GM21576 (cell line): ENCODE results near the gene SAG.
"Not testable (repeated sequence)": the region's sequence is repeated elsewhere in the genome, so short reads cannot be mapped to it uniquely, and the experiment has no call there.

ENCODE experiments used
- ATAC-seq: cut with Tn5 transposase; IDR thresholded peaks from one replicate; pipeline ENCODE4 v1.9.1; 2021; ENCODE audit warnings: mild to moderate bottlenecking, moderate library complexity; ENCODE audit not compliant: unreplicated experiment

SAG gene

GRCh38 chr2:233328922-233329321 lies 21.3 kb downstream of the SAG start:
- ATAC-seq: no peak

GRCh38 chr2:233329489-233330135 lies 22.0 kb downstream of the SAG start:
- ATAC-seq: no peak

- peak; percentile 89 for ATAC-seq
Measured at GRCh38 chr2:233331536-233331935, 23.9 kb downstream of the SAG start.

GRCh38 chr2:233332125-233332524 lies 24.5 kb downstream of the SAG start:
- no peak for ATAC-seq

- no peak for ATAC-seq
Measured at GRCh38 chr2:233334915-233335314, 27.3 kb downstream of the SAG start.

GRCh38 chr2:233336091-233336490 lies 28.5 kb downstream of the SAG start:
- ATAC-seq: not testable (repeated sequence)

- no peak for ATAC-seq
Measured at GRCh38 chr2:233336541-233336940, 28.9 kb downstream of the SAG start.

- ATAC-seq: no peak
Measured at GRCh38 chr2:233338046-233338445, 30.4 kb downstream of the SAG start.

- no peak for ATAC-seq
Measured at GRCh38 chr2:233338812-233339368, 31.3 kb downstream of the SAG start.

GRCh38 chr2:233339427-233339826 lies 31.8 kb downstream of the SAG start:
- ATAC-seq: no peak

GRCh38 chr2:233341296-233341695 lies 33.7 kb downstream of the SAG start:
- no peak for ATAC-seq

GRCh38 chr2:233342301-233342700 lies 34.7 kb downstream of the SAG start:
- ATAC-seq: no peak

- no peak for ATAC-seq
Measured at GRCh38 chr2:233343171-233343705, 35.6 kb downstream of the SAG start.

GRCh38 chr2:233346376-233346775 lies 38.8 kb downstream of the SAG start:
- ATAC-seq: no peak

- no peak for ATAC-seq
Measured at GRCh38 chr2:233346930-233347329, 39.3 kb downstream of the SAG start.

- peak; percentile 47 for ATAC-seq
Measured at GRCh38 chr2:233349005-233349998, 41.7 kb downstream of the SAG start.

- ATAC-seq: no peak
Measured at GRCh38 chr2:233350708-233351107, 43.1 kb downstream of the SAG start.

GRCh38 chr2:233351423-233351822 lies 43.8 kb downstream of the SAG start:
- ATAC-seq: no peak

GRCh38 chr2:233352141-233352842 lies 44.7 kb downstream of the SAG start:
- ATAC-seq: no peak

GRCh38 chr2:233353101-233353768 lies 45.6 kb downstream of the SAG start:
- no peak for ATAC-seq
